NCI-H2196 treated with DMSO at 0.1 percent for 48 hours (cell line): ENCODE results near the gene NAGS.
"Not testable (repeated sequence)": the region's sequence is repeated elsewhere in the genome, so short reads cannot be mapped to it uniquely, and the experiment has no call there.

ENCODE experiments used
- DNase-seq: peaks from one replicate; lab custom pipeline; 2025; ENCODE audit not compliant: unreplicated experiment; lab: John Stamatoyannopoulos, UW

Gene NAGS

DNA sequence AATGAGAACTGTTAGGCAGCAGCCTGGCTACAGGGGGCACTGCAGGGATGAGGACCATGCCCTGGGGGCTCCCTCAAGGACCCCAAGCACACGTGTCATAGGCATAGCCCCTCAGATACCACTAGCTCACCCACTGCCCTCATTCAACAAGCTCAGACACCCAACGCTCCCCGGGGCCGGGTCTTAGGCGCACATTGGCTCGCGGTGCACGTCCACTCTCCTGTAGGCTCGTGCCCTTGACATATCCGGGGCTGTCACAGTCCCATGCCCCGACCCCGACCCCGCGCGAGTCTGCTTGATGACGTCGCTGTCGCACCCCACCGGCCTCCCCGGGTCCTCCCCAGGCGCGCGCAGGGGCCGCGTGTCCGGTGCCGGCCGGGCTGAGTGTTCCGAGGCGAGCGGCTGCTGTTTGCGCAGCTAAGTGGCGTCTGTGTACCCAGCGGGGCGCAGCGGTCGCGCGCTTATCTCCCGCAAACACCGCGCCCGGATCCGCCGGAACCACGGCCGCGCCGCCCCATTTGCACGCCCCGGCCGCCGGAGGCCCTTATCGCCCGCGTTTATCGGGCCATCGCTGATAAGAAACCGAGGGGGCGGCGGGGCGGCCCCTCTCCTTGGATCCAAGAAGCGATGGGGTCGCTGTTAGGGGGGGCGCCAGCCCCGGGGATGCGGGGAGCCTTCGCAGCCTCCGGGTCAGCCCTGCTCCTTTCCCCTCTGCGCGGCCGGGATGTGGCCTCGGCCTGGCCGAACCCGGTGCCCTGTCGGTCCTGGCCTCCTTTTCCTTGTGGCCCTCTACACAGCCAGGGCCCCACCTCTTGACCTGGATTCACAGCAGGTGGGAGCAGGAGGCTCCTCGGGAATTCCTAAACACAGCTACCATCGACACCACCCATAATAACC is 20.7 kb upstream of the NAGS start:
- DNase-seq = no peak

DNA sequence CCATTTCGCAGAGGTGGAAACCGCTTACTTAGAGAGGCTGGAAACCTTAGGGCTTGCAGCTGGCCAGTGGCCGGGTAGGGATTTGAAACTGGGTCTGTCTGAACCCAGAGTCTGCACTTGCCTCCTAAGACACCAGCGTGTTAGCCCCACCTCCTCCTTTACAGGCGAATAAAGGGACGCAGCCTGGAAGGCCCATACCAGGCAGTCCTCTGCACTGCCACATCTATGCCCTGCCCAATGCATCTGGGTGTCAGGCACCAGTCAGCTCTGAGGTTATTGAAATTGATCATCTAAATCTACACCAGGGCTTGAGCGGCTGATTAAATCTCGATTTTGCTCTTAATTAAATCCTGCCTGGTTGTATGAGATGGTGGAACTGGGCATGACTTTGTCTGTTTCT is 19.9 kb upstream of the NAGS start:
- DNase-seq = no peak

DNA sequence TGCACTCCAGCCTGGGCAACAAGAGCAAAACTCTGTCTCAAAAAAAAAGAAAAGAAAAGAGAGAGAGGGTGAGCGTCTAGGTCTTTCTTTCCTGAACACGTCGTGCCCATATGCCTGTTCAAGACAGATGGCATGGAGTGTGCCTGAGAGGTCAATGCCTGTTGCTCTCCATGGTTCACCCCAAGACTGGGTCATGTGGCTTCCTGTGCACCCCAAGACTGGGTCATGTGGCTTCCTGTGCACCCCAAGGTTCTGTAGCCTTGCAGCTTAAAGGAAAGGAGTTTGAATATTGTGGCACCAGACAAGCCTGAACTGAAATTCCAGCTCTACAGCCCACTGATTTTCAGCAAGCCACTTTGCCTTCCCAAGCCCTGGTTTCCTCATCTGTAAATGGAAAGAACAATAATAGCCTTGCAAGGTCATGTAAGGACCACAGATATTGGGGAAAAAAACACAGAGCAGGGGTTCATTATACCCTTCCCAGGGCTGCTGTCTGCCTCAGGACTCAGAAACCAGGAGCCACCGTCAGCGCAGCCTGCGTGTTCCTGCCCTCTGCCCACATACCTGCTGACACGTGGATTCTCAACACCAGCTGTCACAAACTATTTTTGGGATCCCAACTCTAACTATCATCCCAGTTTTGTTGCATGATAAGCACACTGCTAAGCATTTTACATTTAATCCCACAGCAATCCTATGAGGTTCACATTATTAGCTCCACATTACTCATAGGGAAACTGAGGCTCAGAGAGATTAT is 18.0 kb upstream of the NAGS start:
- DNase-seq = no peak

DNA sequence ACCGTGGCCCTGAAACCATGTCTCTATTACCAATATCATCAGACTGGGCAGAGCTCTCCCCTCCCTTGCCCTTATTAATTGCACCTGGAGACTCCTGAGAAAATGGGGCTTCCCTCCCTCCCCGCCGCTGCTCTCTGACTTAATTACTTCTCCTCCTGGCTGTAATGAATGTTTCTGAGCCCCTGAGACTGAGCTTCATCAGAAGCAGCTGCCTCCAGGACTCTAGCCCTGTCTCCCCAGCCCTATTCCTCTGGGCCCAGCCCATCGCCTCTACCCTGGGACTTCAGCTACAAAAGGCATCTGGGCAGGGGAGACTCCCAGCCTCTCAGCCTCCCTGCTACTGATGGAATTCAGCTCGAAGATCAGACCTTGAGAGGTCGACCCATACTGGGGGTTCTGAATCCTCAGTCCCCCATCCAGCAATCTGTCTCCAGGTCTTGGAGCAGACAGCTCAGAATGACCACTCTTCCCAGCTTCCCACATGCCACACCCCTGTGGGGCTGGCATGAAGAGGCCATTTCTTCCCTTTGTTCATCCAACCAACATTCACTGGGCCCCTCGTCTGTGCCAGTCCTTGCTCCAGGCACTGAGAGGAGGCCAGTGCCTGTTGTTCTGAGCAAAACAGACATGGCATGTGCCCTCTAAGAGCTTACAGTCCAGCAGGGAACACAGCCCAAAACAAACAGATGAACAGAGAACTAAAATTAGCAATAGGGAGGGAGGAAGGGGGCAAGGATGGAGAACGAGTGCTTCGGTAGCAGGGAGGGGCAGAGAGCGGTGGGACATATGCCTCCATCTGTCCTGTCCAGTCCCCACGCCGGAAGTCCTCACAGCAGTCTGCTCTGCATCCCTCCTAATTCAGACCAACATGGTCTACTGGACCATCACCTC is 17.0 kb upstream of the NAGS start:
- DNase-seq = no peak

DNA sequence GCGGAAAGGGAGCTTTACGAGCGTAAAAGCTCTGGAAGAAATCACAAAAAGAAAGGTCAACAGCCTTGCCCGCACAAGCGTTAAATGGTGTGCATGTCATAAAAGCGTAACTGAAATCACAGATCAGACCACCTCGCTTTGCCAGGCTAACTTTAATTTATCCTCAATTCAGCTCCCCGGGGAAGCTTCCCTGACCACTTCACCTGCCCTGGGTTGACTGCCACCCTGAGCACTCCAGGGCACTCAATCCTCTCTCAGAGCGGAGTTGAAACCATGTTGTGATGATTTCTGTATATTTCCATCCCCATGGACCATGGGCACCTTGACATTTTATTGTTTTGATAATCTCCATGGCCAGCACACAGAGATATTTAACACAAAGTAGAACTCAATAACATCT is 16.1 kb upstream of the NAGS start:
- no peak for DNase-seq

GRCh38 chr17:43992641-43993040 is 11.8 kb upstream of the NAGS start:
- DNase-seq = no peak

DNA sequence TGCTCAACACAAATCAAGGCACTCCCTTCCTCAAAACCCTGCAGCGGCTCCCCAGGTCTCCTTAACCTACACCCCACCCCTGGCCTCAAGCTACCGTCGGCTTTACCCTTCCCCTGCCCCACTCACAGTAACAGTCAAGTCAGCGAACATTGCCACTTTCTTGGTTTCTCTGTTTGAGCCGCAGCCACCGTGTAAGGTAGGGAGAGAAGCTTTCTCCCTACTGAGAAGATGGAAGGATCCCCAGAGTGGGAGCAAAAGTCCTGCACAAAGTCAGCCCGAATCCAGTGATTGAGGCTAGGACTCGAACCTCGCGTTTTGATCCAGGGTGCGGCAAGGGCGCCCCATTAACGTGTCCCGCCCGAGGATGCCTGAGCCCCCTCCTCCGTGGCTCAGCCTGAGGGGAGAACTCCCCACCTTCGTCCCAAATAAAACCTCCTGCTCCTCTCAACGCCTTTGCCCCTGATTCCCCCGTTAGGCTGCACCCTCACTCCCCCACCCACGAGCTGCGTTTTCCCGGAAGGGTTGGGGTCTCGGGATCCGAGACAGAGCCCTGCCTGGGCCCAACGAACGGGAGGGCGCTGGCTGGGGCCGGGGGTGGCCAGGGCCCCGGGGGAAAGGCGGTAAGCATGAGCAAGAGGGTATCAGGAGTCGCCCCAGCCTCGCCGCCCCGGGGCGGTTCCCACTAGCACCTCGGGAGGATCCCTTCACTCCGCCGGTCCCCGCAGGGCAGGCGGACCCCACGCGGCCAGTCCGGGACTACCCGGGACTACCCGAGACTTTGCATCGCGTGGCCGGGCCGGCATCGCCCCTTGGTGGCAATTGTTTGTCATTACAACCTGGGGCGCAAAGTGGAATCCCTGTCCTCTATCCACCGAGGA is 9.9 kb upstream of the NAGS start:
- DNase-seq = no peak

DNA sequence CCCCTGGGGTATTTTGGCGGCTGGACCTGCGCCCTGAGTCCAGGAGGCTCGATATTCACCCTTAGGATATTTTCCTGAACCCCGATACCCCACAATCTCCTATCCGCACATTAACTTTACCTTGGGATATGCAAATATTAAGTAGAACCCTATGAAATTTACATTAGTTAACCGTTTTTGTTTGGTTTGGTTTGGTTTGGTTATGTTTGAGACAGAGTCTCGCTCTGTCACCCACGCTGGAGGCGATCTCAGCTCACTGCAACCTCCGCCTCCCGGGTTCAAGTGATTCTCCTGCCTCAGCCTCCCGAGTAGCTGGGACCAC is 9.3 kb upstream of the NAGS start:
- DNase-seq = no peak

- not testable (repeated sequence) for DNase-seq
Measured at GRCh38 chr17:43997180-43997579, 7.2 kb upstream of the NAGS start.

GRCh38 chr17:43998552-43998951 is 5.9 kb upstream of the NAGS start:
- DNase-seq = no peak

DNA sequence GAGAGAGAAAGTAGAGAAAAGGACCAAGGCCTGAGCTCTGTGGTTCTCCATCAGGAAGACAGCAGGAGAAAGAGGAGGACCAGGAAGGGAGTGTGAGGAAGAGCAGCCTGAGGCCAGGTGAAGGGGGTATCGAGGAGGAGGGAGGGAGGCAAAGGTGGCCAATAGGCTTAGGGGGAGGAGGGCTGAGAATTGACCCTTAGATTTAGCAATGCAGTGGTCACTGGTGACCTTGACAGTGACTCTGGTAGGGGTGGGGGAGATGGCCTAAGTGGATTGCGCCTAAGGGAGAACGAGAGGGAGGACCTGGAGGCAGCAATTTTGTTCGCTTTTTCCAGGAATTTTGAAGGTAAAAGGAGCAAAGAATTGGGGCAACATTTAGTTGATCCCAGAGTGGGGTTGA is 5.4 kb upstream of the NAGS start:
- no peak for DNase-seq

DNA sequence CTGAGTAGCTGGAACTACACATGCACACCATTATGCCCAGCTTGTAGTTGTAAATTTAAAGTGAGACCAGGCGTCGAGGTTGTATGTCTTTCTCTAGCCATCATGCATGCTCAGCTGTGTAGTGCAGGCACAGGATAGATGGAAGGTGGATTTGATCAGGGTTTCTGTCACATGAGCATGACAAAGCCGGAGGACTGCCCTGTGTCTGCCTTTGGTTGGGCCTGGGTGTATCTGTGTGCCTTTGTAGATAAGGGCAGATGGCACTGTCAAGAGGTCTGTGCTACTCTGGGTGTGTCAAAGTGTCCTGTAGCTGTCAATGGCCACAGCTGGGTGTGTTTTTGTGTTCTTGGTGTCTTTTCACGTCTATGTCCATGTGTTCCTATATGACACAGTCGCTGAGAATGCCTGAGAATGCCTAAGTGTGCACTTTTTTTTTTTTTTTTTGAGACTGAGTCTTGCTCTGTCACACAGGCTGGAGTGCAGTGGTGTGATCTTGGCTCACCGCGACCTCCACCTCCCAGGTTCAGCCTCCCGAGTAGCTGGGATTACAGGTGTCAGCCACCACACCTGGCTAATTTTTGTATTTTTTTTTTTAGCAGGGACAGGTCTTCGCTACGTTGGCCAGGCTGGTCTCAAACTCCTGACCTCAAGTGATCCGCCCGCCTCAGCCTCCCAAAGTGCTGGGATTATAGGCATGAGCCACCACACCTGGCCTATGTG is 4.1 kb upstream of the NAGS start:
- no peak for DNase-seq

DNA sequence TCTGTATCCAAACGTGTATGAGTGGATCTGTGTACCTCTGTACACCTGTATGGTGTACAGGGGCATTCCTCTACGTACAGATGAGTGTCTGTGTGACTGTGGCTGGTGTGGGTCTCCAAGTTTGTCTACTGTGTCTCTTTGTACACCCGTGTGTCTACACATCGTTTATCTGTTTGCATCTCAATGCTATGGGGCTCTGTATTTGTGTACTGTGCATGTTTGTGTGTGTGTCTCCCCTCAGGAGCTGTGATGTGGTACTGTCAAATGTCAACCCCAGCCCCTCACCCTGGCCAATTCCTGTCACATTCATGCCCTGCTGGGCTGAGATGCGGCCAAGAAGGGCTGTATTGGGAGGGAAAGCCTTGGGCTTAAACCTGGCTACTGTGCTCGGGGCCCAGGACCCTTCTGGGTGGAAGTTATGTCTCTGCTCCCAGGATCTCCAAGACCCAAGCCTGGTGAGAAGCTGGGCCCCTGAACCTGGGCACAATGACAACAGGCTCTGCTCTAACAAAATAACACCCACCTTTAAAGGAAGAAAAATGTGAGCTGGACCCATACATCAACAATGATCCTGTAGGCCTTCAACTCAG is 3.5 kb upstream of the NAGS start:
- DNase-seq = no peak

GRCh38 chr17:44001461-44001920 is 2.9 kb upstream of the NAGS start:
- no peak for DNase-seq

DNA sequence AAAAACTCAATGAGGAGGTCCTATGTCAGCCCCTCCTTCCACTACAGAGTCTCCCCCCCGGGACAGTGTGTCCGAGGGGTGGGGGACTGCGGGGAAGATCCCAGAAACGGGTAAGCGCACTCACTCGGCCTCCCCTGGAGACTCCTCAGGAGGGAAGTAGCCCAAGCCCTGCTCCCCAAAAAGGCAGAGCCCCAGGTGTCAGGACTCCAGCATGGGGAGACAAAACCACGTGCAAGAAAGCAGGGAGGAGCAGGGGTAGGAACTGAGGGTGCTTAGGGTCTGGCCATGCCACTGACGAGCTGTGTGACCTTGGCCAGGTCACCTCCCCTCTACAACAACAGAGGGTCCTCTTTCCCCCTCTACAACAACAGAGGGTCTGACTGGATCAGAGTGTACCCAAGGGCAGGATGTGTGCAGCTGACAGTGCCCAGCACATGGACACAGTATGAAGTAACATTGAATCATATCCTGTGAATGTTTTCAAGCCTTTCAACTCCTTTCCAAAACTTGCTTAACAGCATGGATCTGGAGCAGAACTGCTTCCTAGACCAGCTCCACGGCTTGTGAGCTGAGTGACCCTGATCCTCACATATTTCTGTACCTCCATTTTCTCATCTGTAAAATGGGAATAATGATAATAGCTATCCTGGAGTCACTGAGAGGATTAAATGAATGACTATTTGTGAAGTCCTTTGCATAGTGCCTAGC is 2.1 kb upstream of the NAGS start:
- no peak for DNase-seq

- DNase-seq = no peak
Measured at GRCh38 chr17:44004761-44005526, 522 bp downstream of the NAGS start.

DNA sequence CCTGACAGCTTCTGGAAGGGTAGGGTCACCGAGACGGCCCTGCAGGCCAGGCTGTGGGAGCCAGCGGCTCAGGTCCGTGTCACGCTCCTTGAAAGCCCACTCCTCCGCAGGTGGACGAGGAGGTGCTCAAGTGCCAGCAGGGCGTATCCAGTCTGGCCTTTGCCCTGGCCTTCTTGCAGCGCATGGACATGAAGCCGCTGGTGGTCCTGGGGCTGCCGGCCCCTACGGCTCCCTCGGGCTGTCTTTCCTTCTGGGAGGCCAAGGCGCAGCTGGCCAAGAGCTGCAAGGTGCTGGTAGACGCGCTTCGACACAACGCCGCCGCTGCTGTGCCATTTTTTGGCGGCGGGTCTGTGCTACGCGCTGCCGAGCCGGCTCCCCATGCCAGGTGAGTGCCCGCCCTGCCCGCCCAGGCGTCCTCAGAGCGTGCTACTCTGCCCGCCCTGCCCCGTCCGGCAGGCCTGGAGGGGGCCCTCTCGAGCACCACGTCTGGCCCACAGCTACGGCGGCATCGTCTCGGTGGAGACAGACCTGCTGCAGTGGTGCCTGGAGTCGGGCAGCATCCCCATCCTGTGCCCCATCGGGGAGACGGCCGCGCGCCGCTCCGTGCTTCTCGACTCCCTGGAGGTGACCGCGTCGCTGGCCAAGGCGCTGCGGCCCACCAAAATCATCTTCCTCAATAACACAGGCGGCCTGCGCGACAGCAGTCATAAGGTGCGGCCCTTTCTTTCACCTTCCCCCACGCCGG is 1.3 kb downstream of the NAGS start:
- DNase-seq = no peak

DNA sequence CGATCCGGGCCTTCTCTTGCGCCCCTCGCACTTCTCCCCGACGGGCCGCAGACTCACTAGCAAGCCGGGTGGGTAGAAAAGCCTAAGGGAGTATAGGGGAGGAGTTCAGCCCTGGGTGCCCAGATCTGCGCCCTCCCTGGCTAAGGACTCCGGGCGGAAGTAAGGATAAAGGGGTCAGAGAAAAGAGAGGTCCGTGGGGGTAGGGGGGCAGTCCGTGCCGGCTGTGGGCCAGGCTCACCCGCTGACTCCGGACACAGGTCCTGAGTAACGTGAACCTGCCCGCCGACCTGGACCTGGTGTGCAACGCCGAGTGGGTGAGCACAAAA is 1.8 kb downstream of the NAGS start:
- no peak for DNase-seq
